Activated B cell treated with CpG ODN at 0.5 μM for 24 hours (primary cell): ENCODE measurements around the gene LCLAT1. TPM values are rescaled to one million over a fixed set of nuclear protein-coding genes. Genes with fewer than 3 reads are reported as not detected.
"Not testable (repeated sequence)": the region's sequence is repeated elsewhere in the genome, so short reads cannot be mapped to it uniquely, and the experiment has no call there.

ENCODE experiments used
- ATAC-seq: fragments of 200-7000 bp; cut with Tn5 transposase; one replicate; pipeline ENCODE4 v1.10.0; 2021; ENCODE audit warnings: low read depth, mild to moderate bottlenecking, moderate library complexity
- CTCF ChIA-PET: fragments of 350-600 bp; sonication (Branson Sonifier 250); formaldehyde crosslinking; loops from one replicate; lab custom pipeline; 2021; ENCODE audit warnings: antibody characterized with exemption; lab: Charles Lee
- POLR2A ChIA-PET: fragments of 350-600 bp; sonication (Branson Sonifier 250); formaldehyde crosslinking; loops from one replicate; lab custom pipeline; 2021; ENCODE audit warnings: antibody characterized with exemption; lab: Charles Lee
- DNase-seq: peaks from one replicate; pipeline ENCODE4 v3.0.0; 2022
- H3K27ac Mint-ChIP-seq: one replicate; pipeline ENCODE4 v1.8.0; 2020; ENCODE audit warnings: mixed read lengths
- H3K27me3 Mint-ChIP-seq: one replicate; pipeline ENCODE4 v1.8.0; 2021; ENCODE audit warnings: mixed read lengths
- H3K36me3 Mint-ChIP-seq: one replicate; pipeline ENCODE4 v1.8.0; 2021; ENCODE audit warnings: low read depth, mixed read lengths
- H3K4me1 Mint-ChIP-seq: one replicate; pipeline ENCODE4 v1.8.0; 2021; ENCODE audit warnings: mixed read lengths
- H3K4me3 Mint-ChIP-seq: one replicate; pipeline ENCODE4 v1.8.0; 2020; ENCODE audit warnings: mild to moderate bottlenecking, mixed read lengths
- H3K9me3 Mint-ChIP-seq: one replicate; pipeline ENCODE4 v1.8.0; 2020; ENCODE audit warnings: mixed read lengths
- intact Hi-C: fragments of 100-400 bp; cut with micrococcal nuclease; formaldehyde crosslinking; loops from one replicate; pipeline ENCODE4 v1.15.1; 2024
- total RNA-seq: library from RNA; stranded (reverse); gene quantifications from 2 replicates; pipeline ENCODE4 v1.2.3, GENCODE V29; 2022
- TF ChIP-seq, protein P1 (sequence below): fragments of 200-600 bp; IDR thresholded peaks from one replicate; pipeline ENCODE4 v1.8.0; 2022; ENCODE audit warnings: antibody characterized with exemption, mild to moderate bottlenecking

Gene LCLAT1
- total RNA-seq, 1 donor from 2014 or later = 25.9 TPM

DNA sequence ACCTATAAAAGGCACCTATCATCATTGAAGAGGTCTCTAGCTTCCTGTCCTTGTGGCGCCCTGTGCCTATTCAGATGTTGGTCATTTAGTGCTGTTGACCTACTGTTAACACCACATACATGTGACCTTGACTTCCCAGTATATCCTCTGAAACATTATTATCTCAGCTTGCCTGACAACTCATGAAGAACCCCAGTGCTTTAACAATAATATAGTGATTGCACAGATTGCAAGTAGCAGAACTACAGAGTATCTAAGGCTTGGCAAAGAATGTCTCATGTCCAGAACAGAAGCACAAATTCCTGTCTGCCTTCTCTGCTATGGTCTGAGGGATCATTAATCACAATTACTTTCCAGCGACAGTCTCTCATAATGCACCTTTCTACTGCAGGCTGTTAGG, 165.3 kb downstream of the LCLAT1 start:
- Mint-ChIP-seq H3K36me3 (peaks cover 16% of the 10 kb centered on the region), H3K4me1 (peaks cover 29% of the 10 kb centered on the region), H3K27me3 (no peaks in the 10 kb centered on the region), H3K27ac (no peak overlapping the region), H3K4me3 (no peak overlapping the region), H3K9me3 (no peaks in the 10 kb centered on the region)
- ChIA-PET POLR2A (no interaction called here), CTCF (no interaction called here)
- no peak for ATAC-seq
- intact Hi-C loops = no loop called here
- DNase-seq = no peak
- TF ChIP-seq, protein P1, sequence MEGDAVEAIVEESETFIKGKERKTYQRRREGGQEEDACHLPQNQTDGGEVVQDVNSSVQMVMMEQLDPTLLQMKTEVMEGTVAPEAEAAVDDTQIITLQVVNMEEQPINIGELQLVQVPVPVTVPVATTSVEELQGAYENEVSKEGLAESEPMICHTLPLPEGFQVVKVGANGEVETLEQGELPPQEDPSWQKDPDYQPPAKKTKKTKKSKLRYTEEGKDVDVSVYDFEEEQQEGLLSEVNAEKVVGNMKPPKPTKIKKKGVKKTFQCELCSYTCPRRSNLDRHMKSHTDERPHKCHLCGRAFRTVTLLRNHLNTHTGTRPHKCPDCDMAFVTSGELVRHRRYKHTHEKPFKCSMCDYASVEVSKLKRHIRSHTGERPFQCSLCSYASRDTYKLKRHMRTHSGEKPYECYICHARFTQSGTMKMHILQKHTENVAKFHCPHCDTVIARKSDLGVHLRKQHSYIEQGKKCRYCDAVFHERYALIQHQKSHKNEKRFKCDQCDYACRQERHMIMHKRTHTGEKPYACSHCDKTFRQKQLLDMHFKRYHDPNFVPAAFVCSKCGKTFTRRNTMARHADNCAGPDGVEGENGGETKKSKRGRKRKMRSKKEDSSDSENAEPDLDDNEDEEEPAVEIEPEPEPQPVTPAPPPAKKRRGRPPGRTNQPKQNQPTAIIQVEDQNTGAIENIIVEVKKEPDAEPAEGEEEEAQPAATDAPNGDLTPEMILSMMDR = no peak

DNA sequence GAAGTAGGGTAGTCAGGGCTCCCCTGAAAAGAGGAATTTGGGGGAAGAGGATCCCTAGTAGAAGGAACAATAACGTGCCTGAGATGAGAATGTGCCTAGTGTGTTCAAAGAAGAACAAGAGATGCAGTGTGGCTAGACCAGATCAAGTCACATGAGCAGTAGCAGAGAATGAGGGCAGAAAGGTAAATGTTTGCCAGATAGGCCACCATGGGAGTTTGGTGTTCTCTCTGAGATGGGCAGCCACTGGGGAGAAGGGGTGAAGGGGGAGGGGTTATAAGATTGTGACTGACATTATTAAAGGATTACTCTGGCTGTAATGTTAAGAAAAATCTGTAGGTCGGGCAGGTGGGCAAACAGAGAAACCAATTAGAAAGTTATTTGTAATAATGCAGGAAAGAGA, 166.0 kb downstream of the LCLAT1 start:
- ChIA-PET CTCF (no interaction called here), POLR2A (no interaction called here)
- TF ChIP-seq, protein P1 = no peak
- Mint-ChIP-seq H3K27me3 (no peaks in the 10 kb centered on the region), H3K36me3 (peaks cover 14% of the 10 kb centered on the region), H3K27ac (no peak overlapping the region), H3K9me3 (no peaks in the 10 kb centered on the region), H3K4me3 (no peak overlapping the region), H3K4me1 (peaks cover 29% of the 10 kb centered on the region)
- intact Hi-C loops = no loop called here
- no peak for DNase-seq
- no peak for ATAC-seq

DNA sequence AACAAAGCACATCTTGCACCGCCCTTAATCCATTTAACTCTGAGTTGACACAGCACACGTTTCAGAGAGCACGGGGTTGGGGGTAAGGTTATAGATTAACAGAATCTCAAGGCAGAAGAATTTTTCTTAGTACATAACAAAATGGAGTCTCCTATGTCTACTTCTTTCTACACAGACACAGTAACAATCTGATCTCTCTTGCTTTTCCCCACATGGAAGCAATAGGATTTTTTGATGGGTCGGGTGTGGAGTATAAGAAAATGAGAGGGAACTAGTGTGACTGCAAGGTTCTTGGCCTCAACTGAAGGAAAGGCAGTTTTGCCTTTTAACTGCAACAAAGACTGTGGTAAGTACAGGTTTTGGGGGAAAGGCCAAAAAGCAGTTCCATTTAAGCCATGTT, 167.2 kb downstream of the LCLAT1 start:
- ATAC-seq, POLR2A ChIA-PET, DNase-seq, H3K27me3 Mint-ChIP-seq, H3K9me3 Mint-ChIP-seq, H3K4me3 Mint-ChIP-seq, H3K27ac Mint-ChIP-seq, CTCF ChIA-PET, intact Hi-C loops: not testable (repeated sequence)
- Mint-ChIP-seq H3K4me1 (peaks cover 26% of the 10 kb centered on the region), H3K36me3 (peaks cover 12% of the 10 kb centered on the region)

DNA sequence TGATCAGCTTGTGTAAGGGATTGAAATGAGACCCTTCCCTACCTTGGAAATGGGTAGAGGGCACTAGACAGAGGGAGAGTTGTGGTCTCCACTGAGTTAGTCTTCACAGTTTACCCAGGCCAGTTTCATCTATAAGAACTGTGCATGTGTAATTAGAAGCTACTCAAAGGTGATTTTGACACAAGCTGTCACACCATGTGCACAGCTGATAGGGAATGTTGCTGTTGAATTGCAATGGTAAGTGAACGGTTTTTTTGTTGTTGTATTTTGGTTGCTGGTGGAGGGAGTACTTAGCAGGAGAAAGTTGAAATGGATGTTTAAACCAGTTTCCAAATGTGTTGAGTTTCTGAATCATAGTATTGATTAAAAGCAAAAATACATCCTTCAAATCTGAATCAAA, 168.9 kb downstream of the LCLAT1 start:
- TF ChIP-seq, protein P1 = no peak
- Mint-ChIP-seq H3K27me3 (no peaks in the 10 kb centered on the region), H3K27ac (no peak overlapping the region), H3K36me3 (peaks cover 14% of the 10 kb centered on the region), H3K4me1 (peaks cover 25% of the 10 kb centered on the region), H3K9me3 (no peaks in the 10 kb centered on the region), H3K4me3 (no peak overlapping the region)
- intact Hi-C loops = no loop called here
- DNase-seq = no peak
- no peak for ATAC-seq
- POLR2A ChIA-PET = no interaction called here
- CTCF ChIA-PET = interaction anchor here (1.2 kb wide), 1 partner anchor 96 kb away, joined by 3 read pairs; no protein-coding TSS in a partner anchor

DNA sequence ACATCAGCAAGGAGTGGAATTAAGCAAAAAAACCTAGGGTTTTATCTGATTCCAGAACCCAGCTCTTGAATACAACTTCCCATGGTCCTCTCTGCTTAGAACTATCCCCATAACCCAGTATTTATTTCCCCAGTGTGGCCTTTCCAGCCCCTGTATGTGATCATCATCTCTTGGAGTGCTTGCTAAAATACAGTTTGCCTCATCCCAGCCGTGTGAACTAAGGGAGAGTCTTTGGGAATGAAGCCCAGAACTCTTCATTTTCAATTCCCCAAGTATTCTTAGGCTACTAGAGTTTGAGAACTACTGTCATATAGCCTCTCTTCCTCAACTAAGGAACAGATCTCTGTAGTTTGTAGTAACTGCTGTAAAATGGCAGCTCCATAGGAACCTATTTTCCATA, 173.1 kb downstream of the LCLAT1 start:
- intact Hi-C loops = no loop called here
- POLR2A ChIA-PET = interaction anchor here (0.6 kb wide), 1 partner anchor 389 kb away, joined by 4 read pairs; the partner anchor contains the start of gene LBH
- TF ChIP-seq, protein P1 = no peak
- Mint-ChIP-seq H3K27me3 (no peaks in the 10 kb centered on the region), H3K36me3 (peaks cover 26% of the 10 kb centered on the region), H3K4me1 (peaks cover 24% of the 10 kb centered on the region), H3K27ac (no peak overlapping the region), H3K9me3 (no peaks in the 10 kb centered on the region), H3K4me3 (no peak overlapping the region)
- DNase-seq (no peak), ATAC-seq (no peak)
- CTCF ChIA-PET = no interaction called here

DNA sequence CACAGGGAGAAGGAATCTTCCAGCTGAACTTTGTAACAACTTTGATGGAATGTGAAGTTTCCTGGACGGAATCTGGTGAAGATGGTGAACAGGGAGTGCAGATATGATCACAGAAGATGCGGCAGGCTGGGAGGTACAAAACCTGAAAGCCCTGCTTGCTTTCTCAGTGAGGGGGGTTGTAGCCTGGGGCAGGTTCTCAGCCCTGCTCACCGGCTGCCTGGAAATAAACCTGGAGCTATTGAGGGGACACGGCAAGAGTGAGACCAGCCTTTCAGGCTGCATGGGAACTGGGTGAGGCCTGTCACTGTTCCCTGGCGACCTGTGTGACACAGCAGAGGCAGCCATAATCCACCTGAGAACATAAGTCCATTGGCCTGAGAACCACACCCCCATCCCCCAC, 174.8 kb downstream of the LCLAT1 start:
- POLR2A ChIA-PET = no interaction called here
- ATAC-seq (no peak), DNase-seq (no peak)
- Mint-ChIP-seq H3K4me3 (no peak overlapping the region), H3K36me3 (peaks cover 22% of the 10 kb centered on the region), H3K27ac (no peak overlapping the region), H3K27me3 (no peaks in the 10 kb centered on the region), H3K9me3 (no peaks in the 10 kb centered on the region), H3K4me1 (peaks cover 38% of the 10 kb centered on the region)
- intact Hi-C loops = no loop called here
- CTCF ChIA-PET = no interaction called here
- TF ChIP-seq, protein P1 = no peak
